ENCODE results near the gene SLAMF1. TPM values are rescaled to one million over a fixed set of nuclear protein-coding genes. Genes with fewer than 3 reads are reported as not detected.
"Not testable (repeated sequence)": the region's sequence is repeated elsewhere in the genome, so short reads cannot be mapped to it uniquely, and the experiment has no call there.

The SLAMF1 gene
- total RNA-seq, 1 experiment from 2014 or later: not detected

DNA sequence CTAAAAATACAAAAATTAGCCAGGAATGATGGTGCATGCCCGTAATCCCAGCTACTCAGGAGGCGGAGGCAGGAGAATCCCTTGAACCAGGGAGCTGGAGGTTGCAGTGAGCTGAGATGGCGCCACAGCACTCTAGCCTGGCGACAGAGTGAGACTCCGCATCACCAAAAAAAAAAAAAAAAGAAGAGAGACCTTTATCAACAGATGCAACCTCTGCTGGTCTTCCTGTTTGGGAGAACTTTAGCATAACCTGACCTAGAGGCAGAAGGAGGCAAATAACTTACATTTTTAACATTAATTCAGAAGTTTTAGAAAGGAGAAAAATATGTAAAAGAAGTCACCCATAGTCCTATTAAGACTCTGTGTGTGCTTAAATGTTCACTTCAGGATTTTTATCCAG lies 32.4 kb downstream of the SLAMF1 start:
- no peak for DNase-seq (ENCODE audit: low read depth)
- in situ Hi-C loops (cut with HindIII; ENCODE audit: low pct_unique_long_range_greater_than_20kb, low sequenced_read_pairs): no loop called here

DNA sequence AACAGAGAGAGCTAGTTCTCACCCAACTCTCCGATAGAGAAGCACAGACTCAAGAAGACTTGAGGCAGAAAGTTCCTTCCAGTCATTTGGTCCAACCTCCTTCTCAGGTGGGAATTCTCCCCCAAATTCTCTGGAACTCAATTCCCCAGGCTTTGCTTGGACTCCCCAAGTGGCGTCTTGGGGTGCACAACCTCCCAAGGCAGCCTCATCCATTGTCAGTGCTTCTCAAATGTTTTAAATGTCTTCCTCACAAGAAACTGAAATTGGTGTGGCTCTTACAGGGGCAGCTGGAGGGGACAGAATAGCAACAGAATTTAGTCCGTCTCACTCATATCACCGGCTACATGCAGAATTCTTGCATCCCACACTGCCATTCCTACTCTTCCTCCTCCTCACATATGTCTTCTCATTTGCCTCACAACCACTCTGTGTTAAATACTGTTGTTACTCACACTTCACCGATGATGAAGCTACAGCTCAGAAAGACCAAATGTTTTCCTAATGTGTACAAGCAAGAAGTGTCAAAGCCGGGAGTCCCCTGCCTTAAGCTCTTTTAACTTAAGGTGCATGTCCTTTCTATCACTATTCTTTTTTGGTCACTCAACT lies 34.1 kb downstream of the SLAMF1 start:
- DNase-seq (ENCODE audit: low read depth): no peak
- in situ Hi-C loops (cut with HindIII; ENCODE audit: low pct_unique_long_range_greater_than_20kb, low sequenced_read_pairs): no loop called here

DNA sequence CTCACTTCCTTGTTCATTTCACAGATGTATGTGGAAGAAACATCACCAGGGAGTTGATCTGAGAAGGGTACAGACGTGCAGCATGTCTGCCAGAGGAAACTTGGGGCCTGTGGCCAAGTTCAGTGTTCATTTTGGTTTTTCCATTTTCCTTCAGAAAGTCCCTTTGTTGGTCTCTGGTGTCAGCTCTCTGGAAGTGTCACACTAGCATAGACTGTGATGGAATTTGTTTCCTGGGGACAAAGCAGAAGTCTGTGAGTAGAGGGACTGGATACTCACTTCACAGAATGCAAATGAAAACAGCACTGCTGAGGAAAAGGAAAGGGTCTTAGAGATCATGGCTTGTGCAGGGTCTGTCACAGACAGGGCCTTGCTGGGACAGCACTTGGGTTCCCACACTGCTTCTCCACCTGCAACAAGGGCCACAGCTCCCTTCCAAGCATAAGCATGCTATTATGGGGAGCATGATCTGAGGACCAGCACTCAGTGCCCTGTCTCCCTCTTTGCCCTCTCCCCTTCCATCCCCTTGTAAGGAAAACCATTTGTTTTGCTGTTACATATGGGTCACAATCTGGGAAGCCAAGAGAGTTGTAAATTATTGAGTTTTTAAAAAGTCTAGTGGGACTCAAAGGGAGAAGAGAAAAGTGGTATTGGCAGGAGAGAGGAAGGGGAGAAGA lies 36.1 kb downstream of the SLAMF1 start:
- in situ Hi-C loops (cut with HindIII; ENCODE audit: low pct_unique_long_range_greater_than_20kb, low sequenced_read_pairs): no loop called here
- no peak for DNase-seq (ENCODE audit: low read depth)

DNA sequence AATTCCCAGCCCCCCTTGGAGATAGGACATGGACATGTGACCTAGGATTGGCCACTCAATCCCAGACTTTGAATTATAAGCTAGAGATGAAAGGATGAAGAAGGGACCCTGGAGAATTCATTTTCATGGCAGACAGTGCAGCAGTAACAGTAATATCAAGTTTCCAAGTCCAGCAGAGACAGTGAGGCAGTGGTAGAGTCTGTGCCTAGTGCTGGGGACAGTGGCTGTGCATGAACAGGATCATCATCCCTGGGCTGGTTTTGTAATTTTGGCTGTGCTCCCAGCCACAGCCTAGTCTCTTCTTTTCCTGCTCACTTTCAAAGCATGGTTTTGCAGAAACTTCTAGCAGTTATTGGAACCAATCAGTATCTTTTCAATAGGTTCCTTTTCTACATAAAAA lies 37.9 kb downstream of the SLAMF1 start:
- no peak for DNase-seq (ENCODE audit: low read depth)
- in situ Hi-C loops (cut with HindIII; ENCODE audit: low pct_unique_long_range_greater_than_20kb, low sequenced_read_pairs): no loop called here

DNA sequence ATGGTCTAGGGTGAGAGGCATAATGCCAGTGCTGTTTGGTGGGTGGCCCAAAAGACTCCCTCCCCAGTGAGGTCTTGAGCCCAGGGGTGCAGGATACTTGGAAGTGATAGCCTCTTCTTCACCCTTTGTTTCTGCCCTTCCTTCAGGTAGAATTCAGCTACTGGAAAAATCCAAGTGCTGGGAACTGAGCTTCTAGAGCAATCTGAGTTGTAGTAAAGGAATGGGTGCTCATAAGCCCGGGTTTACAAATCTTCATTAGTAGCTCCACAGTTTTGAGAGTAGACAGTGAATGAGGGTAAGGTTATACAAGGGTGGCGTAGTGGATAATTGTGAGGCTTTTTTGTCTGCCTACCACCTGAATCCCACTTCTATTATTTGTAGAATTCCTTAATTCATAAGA lies 38.3 kb downstream of the SLAMF1 start:
- in situ Hi-C loops (cut with HindIII; ENCODE audit: low pct_unique_long_range_greater_than_20kb, low sequenced_read_pairs): no loop called here
- no peak for DNase-seq (ENCODE audit: low read depth)

DNA sequence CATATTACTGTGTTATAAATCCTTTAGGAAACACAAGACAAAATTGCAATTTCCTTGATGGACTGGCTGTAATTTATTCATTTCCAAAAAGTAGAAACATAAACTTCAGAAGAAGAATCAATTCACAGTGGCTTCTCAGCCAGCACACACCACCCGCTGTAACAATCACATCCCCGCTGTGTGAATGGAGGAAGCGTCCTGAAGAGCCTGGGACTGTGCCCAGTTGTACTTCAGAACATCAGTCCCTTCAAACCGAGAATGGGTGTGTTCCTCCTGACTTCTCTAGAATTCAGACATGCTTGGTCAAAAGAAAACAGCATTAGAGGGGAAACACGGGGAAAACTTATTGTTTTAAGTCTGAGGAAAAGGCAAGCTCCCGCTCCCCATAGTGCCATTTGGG lies 38.8 kb downstream of the SLAMF1 start:
- in situ Hi-C loops (cut with HindIII; ENCODE audit: low pct_unique_long_range_greater_than_20kb, low sequenced_read_pairs): no loop called here
- no peak for DNase-seq (ENCODE audit: low read depth)

DNA sequence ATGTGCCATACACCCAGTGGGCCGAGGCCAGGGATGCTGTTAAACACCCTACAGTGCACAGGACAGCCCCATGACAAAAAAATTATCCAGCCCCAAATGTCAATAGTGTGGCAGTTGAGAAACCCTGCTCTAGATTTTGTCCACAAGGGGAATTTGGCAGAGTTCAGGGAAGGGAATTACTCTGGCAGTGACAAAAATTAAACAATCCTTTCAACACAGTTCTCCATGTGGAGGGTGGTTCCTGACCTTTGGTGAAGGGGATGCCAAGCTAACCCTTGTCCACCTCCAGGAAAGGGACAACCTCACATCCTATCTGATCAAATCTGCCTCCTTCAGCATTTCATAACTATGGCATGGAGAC lies 39.2 kb downstream of the SLAMF1 start:
- in situ Hi-C loops (cut with HindIII; ENCODE audit: low pct_unique_long_range_greater_than_20kb, low sequenced_read_pairs): no loop called here
- DNase-seq (ENCODE audit: low read depth): no peak

DNA sequence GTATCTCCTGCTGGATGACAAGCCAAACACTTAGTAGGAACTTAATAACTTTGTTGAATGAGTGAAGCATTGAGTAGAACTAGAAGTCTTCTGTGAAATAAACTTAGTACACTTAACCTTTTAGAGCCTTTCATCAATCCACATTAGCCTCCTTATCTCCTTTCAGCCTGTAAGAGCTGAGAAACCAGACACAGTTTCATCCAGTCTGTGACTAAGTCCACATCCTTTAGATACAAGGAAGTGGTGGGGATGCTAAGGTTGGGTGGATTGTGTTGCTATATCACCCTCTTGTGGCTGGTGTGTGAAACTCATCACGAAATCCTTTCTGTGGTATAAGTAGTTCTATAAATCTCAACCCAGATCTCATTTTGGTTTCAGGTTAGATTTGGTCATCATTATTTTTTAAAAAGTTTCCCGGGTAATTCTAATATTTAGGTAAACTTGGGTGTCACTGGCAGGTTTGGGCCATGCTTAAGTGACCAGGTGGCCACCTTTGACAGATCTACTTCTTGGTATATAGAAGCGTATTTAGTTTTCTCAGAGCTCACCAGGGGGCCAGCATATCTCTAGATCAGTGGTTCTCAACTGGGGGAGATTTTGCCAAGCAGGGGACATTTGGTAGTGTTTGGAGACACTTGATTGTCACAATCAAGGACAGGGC lies 39.7 kb downstream of the SLAMF1 start:
- peak; percentile 47 for DNase-seq (ENCODE audit: low read depth)
- in situ Hi-C loops (cut with HindIII; ENCODE audit: low pct_unique_long_range_greater_than_20kb, low sequenced_read_pairs): no loop called here

DNA sequence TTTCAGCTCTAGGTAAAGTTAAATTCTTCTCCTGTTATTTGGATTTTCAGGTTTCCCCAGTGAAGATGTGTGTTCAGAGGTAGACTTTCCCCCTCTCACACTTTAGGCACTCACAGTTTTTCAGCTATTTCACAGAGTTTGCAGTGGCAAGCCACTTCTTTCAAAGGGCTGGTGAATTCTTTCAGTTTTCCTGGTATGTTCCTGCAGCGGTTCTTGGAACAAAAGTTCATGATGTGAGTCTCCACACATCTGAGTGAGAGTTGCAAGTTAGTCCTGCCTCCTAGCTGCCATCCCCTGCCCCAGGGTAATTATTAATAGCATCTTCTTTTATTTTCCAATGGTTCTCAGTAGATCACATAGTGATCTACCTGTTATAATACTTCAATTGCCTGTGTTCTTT lies 40.2 kb downstream of the SLAMF1 start:
- in situ Hi-C loops (cut with HindIII; ENCODE audit: low pct_unique_long_range_greater_than_20kb, low sequenced_read_pairs): no loop called here
- no peak for DNase-seq (ENCODE audit: low read depth)

DNA sequence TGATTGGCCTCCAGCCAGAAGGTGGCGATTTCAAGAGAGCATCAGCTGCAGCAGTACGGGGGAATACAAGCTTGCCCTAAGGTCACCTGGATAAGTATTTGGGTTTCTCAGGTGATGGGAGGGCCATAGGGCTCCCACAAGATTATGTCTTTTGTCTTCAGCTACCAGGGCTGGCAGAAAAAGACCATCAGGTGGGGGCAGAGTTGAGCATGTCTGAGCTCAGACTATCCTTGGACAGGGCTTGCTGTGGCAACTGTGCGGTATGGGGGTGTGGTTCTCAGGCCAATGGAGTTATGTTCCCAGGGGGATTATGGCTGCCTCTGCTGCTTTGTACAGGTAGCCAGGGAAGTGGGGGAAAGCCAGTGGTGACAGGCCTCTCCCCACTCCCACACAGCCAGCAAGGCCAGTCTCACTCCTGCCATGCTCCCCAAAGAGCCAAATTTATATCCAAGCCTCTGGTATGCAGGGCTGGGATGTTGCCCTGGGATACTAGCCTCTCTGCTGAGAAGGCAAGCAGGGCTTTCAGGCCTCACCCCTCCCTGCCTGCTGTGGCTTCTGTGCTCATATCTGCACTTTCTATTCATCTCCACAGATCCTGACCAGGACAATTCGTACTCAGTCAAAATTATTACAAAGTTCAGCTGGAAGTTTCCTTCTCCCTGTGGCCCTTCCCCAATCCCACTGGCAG lies 40.9 kb downstream of the SLAMF1 start:
- no peak for DNase-seq (ENCODE audit: low read depth)
- in situ Hi-C loops (cut with HindIII; ENCODE audit: low pct_unique_long_range_greater_than_20kb, low sequenced_read_pairs): no loop called here

DNA sequence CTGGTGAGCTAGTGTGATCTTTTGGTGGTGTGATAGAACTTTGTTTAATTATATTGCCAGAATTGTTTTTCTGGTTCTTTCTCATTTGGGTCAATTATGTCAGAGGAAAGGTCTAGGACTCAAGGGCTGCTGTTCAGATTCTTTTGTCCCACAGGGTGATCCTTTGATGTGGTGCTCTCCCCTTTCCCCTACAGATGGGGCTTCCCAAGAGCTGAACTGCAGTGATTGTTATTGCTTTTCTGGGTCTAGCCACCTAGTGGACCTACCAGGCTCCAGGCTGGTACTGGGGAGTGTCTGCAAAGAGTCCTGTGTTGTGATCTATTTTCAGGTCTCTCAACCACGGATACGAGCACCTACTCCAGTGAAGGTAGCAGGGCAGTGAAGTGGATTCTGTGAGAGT lies 41.6 kb downstream of the SLAMF1 start:
- in situ Hi-C loops (cut with HindIII; ENCODE audit: low pct_unique_long_range_greater_than_20kb, low sequenced_read_pairs): no loop called here
- no peak for DNase-seq (ENCODE audit: low read depth)

DNA sequence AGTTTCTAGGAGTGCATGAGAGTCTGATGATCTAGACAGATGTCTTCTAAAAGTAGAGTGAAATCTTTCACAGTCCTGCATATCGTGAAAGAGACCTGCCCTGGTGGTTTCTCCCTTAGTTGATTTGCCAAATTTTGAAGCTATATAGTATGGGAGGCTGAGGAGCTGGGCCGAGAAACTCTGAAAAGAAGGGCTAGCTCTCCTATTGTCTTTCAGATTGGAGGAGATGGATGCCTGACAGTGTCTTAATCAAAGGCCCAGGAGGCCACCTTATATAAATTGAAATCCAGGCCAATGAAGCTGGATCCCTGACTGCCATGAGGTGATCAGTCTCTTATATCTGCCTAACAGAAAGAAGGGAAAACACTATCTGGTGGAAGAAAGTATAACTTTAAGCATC lies 49.1 kb downstream of the SLAMF1 start:
- in situ Hi-C loops (cut with HindIII; ENCODE audit: low pct_unique_long_range_greater_than_20kb, low sequenced_read_pairs): no loop called here
- no peak for DNase-seq (ENCODE audit: low read depth)

DNA sequence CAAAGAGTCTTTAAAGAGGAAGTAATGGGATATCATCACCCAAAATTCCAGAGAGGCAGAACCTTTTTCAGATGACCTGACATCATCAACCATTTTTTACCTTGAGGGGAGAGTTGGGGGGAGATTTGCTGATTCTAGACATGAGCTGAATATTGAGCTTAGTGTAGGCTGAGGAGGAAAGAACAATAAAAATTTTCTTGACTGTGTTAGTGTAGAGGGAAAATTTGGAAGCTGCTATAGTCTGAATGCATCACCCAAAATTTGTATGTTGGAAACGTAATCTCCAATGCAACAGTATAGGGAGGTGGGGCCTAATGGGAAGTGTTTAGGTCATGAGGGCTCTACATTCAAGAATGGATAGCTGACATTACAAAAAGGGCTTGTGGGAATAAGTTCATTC lies 49.8 kb downstream of the SLAMF1 start:
- in situ Hi-C loops (cut with HindIII; ENCODE audit: low pct_unique_long_range_greater_than_20kb, low sequenced_read_pairs): no loop called here
- DNase-seq (ENCODE audit: low read depth): no peak

DNA sequence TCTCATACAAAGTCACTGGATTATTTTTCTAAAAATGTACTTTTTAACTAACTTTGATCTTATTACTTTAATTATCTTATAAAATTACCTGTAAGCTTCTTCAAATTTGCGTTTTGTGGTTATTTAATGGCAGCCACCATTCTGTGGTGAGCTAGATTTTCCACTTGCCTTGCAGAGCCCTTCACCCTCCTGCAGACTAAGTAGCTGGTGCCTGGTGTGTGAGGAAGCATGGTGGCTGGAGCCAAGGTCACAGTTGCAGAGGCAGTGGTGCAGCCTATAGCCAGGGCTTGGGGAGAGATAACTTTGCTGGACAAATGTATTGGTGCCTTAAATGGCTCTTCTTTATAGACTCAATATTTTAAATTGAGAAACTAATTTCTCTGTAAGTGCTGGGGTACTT lies 56.4 kb downstream of the SLAMF1 start:
- in situ Hi-C loops (cut with HindIII; ENCODE audit: low pct_unique_long_range_greater_than_20kb, low sequenced_read_pairs): no loop called here
- DNase-seq (ENCODE audit: low read depth): no peak

DNA sequence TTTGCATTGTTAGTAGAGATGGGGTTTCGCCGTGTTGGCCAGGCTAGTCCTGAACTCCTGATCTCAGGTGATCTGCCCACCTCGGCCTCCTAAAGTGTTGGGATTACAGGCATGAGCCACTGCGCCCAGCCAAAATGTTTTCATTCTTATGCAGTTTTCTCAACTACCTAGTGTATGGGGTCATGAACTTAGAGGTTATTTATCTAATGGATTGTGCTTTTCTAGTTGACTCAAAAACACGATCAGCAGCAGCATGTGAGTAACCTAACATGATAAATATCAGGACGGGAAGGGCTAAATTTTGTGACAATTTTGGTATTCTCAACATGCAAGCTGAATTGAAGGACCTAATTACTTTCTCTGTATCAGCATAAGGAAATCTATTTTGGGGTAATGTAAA lies 58.4 kb downstream of the SLAMF1 start:
- DNase-seq (ENCODE audit: low read depth): no peak
- in situ Hi-C loops (cut with HindIII; ENCODE audit: low pct_unique_long_range_greater_than_20kb, low sequenced_read_pairs): no loop called here

DNA sequence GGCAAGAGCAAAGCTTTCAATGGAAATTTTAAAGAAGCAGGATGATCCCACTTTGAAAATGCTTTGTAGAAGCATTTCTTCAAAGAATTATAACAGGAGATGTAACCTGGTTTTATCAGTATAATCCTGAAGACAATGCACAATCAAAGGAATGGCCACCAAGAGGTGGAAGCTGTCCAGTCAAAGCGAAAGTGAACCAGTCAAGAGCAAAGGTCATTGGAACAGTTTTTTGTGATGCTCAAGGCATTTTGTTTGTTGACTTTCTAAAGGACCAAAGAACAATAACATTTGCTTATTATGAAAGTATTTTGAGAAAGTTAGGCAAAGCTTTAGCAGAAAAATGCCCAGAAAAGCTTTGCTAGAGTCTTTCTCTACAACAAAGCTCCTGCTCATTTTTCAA lies 62.1 kb downstream of the SLAMF1 start:
- in situ Hi-C loops (cut with HindIII; ENCODE audit: low pct_unique_long_range_greater_than_20kb, low sequenced_read_pairs): no loop called here
- no peak for DNase-seq (ENCODE audit: low read depth)

DNA sequence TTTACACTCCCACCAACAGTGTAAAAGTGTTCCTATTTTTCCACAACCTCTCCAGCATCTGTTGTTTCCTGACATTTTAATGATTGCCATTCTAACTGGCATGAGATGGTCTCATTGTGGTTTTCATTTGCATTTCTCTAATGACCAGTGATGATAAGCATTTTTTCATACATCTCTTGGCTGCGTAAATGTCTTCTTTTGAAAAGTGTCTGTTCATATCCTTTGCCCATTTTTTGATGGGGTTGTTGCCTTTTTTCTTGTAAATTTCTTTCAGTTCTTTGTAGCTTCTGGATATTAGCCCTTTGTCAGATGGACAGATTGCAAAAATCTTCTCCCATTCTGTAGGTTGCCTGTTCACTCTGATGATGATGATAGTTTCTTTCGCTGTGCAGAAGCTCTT lies 63.9 kb downstream of the SLAMF1 start:
- DNase-seq (ENCODE audit: low read depth); in situ Hi-C loops (cut with HindIII; ENCODE audit: low pct_unique_long_range_greater_than_20kb, low sequenced_read_pairs): not testable (repeated sequence)

DNA sequence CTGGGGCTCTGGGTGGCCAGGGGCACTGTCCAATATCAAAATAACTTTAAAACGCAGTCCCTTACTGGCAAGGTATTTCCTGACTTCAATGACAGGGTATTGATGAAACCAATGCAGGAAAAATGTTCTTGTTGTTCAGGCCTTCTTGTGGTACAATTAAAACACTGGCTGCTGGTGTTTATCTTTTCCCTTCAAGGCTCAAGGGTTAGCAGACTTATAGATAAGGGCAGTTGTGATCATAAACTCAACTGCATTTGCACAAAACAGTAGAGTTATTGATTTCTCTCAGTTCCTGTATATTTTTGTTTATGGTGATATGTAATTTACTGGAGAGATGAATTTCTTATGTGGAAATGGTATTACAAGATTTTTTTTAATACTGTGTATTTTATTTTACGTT lies 64.9 kb downstream of the SLAMF1 start:
- in situ Hi-C loops (cut with HindIII; ENCODE audit: low pct_unique_long_range_greater_than_20kb, low sequenced_read_pairs): no loop called here
- no peak for DNase-seq (ENCODE audit: low read depth)

DNA sequence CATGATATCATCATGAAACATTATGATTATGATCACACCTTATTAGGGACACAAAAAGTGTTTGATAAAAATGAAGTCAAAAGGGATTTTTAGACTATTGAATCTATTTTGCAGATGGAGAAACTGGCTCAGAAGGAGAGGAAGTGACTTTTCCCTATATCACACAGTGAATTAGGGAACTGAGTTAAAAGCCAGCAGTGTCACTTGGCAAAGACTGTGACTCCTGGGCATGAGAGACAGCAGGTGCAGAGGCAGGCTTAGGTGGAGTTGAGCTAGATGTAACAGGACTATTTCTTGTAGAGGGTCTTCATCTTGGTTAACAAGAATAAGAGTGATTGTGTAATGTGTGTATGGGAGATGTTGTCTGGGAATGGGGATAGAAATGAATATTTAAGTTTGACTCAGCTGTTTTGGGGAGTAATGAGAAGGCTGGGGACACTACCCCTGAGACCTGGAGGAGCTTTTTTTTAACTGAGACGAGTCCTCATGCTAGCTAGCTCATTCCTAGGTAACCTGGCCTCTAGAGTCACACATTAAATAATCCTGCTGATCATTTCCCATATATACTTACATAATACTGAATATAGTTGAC lies 66.5 kb downstream of the SLAMF1 start:
- no peak for DNase-seq (ENCODE audit: low read depth)
- in situ Hi-C loops (cut with HindIII; ENCODE audit: low pct_unique_long_range_greater_than_20kb, low sequenced_read_pairs): no loop called here
